ENCODE measurements around the gene OPCML. TPM values are rescaled to one million over a fixed set of nuclear protein-coding genes. Genes with fewer than 3 reads are reported as not detected.

The OPCML gene
- total and polyA plus RNA-seq, 2 of the 13 experiments (the other 11 are each of a cell fraction or from before 2014, with no cell fraction given): not detected

DNA sequence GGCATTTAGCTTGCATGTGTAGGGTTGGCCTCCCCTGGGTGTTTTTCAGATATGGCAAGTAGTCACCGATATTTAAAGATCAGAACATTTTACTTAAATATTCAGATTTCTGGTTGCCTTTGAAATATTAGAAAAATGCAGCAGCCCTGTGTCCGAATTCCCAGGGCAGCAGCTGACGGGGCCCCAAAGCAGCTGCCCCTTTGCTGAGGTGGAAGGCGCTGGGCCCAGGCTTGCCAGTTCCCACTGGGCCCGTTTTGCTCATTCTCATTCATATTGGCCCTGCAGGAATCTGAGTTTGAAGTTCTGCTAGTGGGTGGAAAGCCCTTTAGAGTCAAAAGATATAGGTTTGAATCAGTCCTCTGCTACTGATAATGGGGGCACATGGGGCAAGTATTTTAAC lies 692.1 kb downstream of the OPCML start:
- no peak overlapping the region for H2AFZ ChIP-seq (ENCODE audit: low read length)
- no peaks in the 10 kb centered on the region for H4K20me1 ChIP-seq (ENCODE audit: insufficient read depth, low read length)
- ATAC-seq (no peak), DNase-seq (ENCODE audit: low spot score) (no peak), FAIRE-seq (no peak)
- H3K27ac ChIP-seq (ENCODE audit: extremely low read length, insufficient read depth, low read length): no peak overlapping the region
- H3K36me3 ChIP-seq (replicated peaks in 1 of 2; ENCODE audit: control insufficient read depth in 1 of 2, insufficient read depth in 2 of 2, low read length in 2 of 2): no peaks in the 10 kb centered on the region
- H3K79me2 ChIP-seq (ENCODE audit: insufficient read depth, low read length): no peaks in the 10 kb centered on the region
- WGBS (ENCODE audit: low lambda C conversion rate): 0% methylated on average over 1 of the region's 5 CpGs
- H3K9ac ChIP-seq (ENCODE audit: insufficient read depth, low read depth, low read length): no peak overlapping the region
- POLR2A ChIA-PET: no interaction called here
- intact Hi-C loops (cut with micrococcal nuclease; ENCODE audit: unreplicated experiment) (no loop called here), in situ Hi-C loops (cut with HindIII; ENCODE audit: extremely low pct_ligation_motif_present, low pct_unique_long_range_greater_than_20kb) (no loop called here)
- H3K27me3 ChIP-seq (ENCODE audit: control insufficient read depth in 1 of 2, insufficient read depth in 2 of 2, low read length in 2 of 2): peaks cover 0 to 12% of the 10 kb centered on the region in 2 experiments; a peak in 1 of 5 replicates
- CTCF ChIA-PET (ENCODE audit: low intra/inter-chr PET ratio, low total read pairs): no interaction called here
- no peak overlapping the region for H3K4me3 ChIP-seq (replicated peaks in 1 of 3; ENCODE audit: insufficient read depth in 1 of 3, low read depth in 2 of 3, low read length in 3 of 3)
- H3K4me1 ChIP-seq (ENCODE audit: insufficient read depth, low read length): no peaks in the 10 kb centered on the region
- no TSS peak for BruUV-seq (replicated peaks)
- no peaks in the 10 kb centered on the region for H3K9me3 ChIP-seq (ENCODE audit: low read length)
- no peak overlapping the region for H3K4me2 ChIP-seq (ENCODE audit: low read depth, low read length)
- TF ChIP-seq ZNF564 (CRISPR knock-in tag; IDR thresholded peaks at IDR 0.05) (no peak), TP53 (CRISPR knock-in tag; conservative IDR thresholded peaks at IDR 0.05) (no peak), MLLT10 (CRISPR knock-in tag; IDR thresholded peaks at IDR 0.05) (no peak), NFATC3 (CRISPR knock-in tag; IDR thresholded peaks at IDR 0.05) (no peak), ZMAT3 (CRISPR knock-in tag; conservative IDR thresholded peaks at IDR 0.05) (no peak), ZBTB42 (CRISPR knock-in tag; IDR thresholded peaks at IDR 0.05) (no peak), ZNF562 (CRISPR knock-in tag; IDR thresholded peaks at IDR 0.05; ENCODE audit: borderline replicate concordance) (no peak), FOSL1 (CRISPR knock-in tag; IDR thresholded peaks at IDR 0.05; ENCODE audit: borderline replicate concordance) (no peak), KLF12 (CRISPR knock-in tag; IDR thresholded peaks at IDR 0.05; ENCODE audit: borderline replicate concordance) (no peak), JARID2 (CRISPR knock-in tag; IDR thresholded peaks at IDR 0.05; ENCODE audit: insufficient replicate concordance) (no peak), PCBP2 (optimal IDR thresholded peaks at IDR 0.05; ENCODE audit: low read depth, low read length, poor library complexity, severe bottlenecking) (no peak)
- TF ChIP-seq, protein P1, sequence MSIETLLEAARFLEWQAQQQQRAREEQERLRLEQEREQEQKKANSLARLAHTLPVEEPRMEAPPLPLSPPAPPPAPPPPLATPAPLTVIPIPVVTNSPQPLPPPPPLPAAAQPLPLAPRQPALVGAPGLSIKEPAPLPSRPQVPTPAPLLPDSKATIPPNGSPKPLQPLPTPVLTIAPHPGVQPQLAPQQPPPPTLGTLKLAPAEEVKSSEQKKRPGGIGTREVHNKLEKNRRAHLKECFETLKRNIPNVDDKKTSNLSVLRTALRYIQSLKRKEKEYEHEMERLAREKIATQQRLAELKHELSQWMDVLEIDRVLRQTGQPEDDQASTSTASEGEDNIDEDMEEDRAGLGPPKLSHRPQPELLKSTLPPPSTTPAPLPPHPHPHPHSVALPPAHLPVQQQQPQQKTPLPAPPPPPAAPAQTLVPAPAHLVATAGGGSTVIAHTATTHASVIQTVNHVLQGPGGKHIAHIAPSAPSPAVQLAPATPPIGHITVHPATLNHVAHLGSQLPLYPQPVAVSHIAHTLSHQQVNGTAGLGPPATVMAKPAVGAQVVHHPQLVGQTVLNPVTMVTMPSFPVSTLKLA (IDR thresholded peaks at IDR 0.05): no peak

Measured in HepG2 (cell line).